ENCODE results near the gene EGFR.

EGFR gene

GRCh38 chr7:55108401-55108800 lies 89.6 kb downstream of the EGFR start:
- DNase-seq, result no peak

- no peak for DNase-seq
Observed at GRCh38 chr7:55108818-55109217, 90.0 kb downstream of the EGFR start.

GRCh38 chr7:55109404-55110167 lies 90.8 kb downstream of the EGFR start:
- no peak for DNase-seq

GRCh38 chr7:55110282-55110992 lies 91.6 kb downstream of the EGFR start:
- no peak for DNase-seq

GRCh38 chr7:55110993-55111361 lies 92.2 kb downstream of the EGFR start:
- DNase-seq, result peak; percentile 48 to 87

- no peak for DNase-seq
Observed at GRCh38 chr7:55112056-55112455, 93.2 kb downstream of the EGFR start.

GRCh38 chr7:55113760-55114540 lies 95.1 kb downstream of the EGFR start:
- DNase-seq, result no peak

- no peak for DNase-seq
Observed at GRCh38 chr7:55117286-55117685, 98.5 kb downstream of the EGFR start.

GRCh38 chr7:55118426-55118825 lies 99.6 kb downstream of the EGFR start:
- no peak for DNase-seq

GRCh38 chr7:55119571-55119970 lies 100.8 kb downstream of the EGFR start:
- no peak for DNase-seq

- no peak for DNase-seq
Observed at GRCh38 chr7:55120074-55120473, 101.3 kb downstream of the EGFR start.

GRCh38 chr7:55120501-55121198 lies 101.8 kb downstream of the EGFR start:
- no peak for DNase-seq

GRCh38 chr7:55121249-55121648 lies 102.4 kb downstream of the EGFR start:
- DNase-seq, result no peak

GRCh38 chr7:55122263-55122662 lies 103.4 kb downstream of the EGFR start:
- DNase-seq, result no peak

GRCh38 chr7:55124989-55125875 lies 106.4 kb downstream of the EGFR start:
- no peak for DNase-seq

- DNase-seq, result no peak
Observed at GRCh38 chr7:55127135-55127551, 108.3 kb downstream of the EGFR start.

GRCh38 chr7:55127622-55128081 lies 108.8 kb downstream of the EGFR start:
- peak; percentile 55 to 61 for DNase-seq

- peak in 1 of 2 experiments; percentile 35 for DNase-seq
Observed at GRCh38 chr7:55128693-55129394, 110.0 kb downstream of the EGFR start.

GRCh38 chr7:55129541-55130394 lies 111.0 kb downstream of the EGFR start:
- no peak for DNase-seq

Data from NCI-H187 (cell line).